ENCODE measurements around the gene GSTA3.

The GSTA3 gene

DNA sequence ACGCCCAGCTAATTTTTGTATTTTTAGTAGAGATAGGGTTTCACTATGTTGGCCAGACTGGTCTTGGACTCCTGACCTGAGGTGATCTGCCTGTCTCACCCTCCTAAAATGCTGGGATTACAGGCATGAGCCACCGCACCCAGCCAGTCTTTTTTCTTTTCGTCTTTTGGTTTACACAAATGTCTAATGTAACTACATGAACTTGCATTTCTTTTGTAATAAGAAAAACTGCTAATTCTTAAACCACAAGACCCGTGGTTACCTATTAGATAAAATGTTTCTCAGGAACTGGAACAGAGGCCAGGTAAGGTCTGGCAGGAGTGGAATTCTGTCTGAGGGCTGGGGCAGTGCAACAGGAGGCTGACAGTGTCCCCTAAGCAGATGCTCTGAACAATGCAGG is 32.7 kb upstream of the GSTA3 start:
- TF ChIP-seq, protein P1, sequence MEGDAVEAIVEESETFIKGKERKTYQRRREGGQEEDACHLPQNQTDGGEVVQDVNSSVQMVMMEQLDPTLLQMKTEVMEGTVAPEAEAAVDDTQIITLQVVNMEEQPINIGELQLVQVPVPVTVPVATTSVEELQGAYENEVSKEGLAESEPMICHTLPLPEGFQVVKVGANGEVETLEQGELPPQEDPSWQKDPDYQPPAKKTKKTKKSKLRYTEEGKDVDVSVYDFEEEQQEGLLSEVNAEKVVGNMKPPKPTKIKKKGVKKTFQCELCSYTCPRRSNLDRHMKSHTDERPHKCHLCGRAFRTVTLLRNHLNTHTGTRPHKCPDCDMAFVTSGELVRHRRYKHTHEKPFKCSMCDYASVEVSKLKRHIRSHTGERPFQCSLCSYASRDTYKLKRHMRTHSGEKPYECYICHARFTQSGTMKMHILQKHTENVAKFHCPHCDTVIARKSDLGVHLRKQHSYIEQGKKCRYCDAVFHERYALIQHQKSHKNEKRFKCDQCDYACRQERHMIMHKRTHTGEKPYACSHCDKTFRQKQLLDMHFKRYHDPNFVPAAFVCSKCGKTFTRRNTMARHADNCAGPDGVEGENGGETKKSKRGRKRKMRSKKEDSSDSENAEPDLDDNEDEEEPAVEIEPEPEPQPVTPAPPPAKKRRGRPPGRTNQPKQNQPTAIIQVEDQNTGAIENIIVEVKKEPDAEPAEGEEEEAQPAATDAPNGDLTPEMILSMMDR (conservative IDR thresholded peaks at IDR 0.05; ENCODE audit: low read depth) = no peak
- CTCF ChIA-PET = interaction anchor here (0.6 to 0.7 kb wide), 2 partner anchors 229 to 1014 kb away, joined by 3 to 5 read pairs; no protein-coding TSS in a partner anchor

DNA sequence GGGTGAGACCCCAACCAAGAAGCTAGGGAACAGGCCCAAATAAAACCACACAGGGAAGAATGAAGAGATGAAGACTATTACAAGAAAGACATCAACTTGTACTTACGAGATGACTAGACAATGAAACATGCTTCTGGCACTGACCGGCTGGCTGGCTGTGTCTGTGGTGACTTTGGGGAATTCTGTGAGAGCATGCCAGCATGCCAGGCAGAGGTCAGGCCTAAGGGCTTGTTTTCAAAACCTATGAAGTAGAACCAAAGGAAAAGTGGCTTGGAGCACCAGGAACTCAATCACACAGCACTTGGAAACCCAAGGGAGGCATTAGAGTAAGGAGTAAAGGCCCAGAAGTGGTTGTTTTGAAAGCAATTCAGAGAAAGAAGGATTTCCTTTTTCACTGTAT is 28.4 kb upstream of the GSTA3 start:
- no peak for DNase-seq (ENCODE audit: low spot score)
- TF ChIP-seq, protein P1 (conservative IDR thresholded peaks at IDR 0.05; ENCODE audit: low read depth) = no peak
- H3K27ac ChIP-seq = no peak overlapping the region
- ChIA-PET POLR2A (ENCODE audit: low non-redundant PET) (no interaction called here), CTCF (no interaction called here)

More for the DNA sequence above, 32.7 kb upstream of the GSTA3 start:
- POLR2A ChIA-PET (ENCODE audit: low non-redundant PET) = no interaction called here
- no peak overlapping the region for H3K27ac ChIP-seq
- DNase-seq (ENCODE audit: low spot score) = no peak

DNA sequence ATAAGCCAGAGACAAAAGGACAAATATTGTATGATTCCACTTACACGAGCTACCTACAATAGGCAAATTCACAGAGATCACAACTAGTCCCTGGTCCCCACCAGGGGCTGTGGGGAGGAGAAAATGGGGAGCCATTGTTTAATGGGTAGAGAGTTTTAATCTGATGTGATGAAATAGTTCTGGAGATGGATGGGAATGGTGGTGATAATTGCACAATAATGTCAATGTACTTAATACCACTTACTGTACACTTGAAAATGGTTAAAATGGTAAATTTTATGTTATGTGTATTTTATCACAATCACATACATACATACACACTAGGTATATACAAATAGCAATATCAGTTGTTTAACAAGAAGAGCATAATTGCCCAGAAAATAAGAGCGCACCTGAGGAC is 24.3 kb upstream of the GSTA3 start:
- POLR2A ChIA-PET (ENCODE audit: low non-redundant PET) = no interaction called here
- CTCF ChIA-PET = no interaction called here
- DNase-seq (ENCODE audit: low spot score) = no peak
- TF ChIP-seq, protein P1 (conservative IDR thresholded peaks at IDR 0.05; ENCODE audit: low read depth) = no peak
- no peak overlapping the region for H3K27ac ChIP-seq

DNA sequence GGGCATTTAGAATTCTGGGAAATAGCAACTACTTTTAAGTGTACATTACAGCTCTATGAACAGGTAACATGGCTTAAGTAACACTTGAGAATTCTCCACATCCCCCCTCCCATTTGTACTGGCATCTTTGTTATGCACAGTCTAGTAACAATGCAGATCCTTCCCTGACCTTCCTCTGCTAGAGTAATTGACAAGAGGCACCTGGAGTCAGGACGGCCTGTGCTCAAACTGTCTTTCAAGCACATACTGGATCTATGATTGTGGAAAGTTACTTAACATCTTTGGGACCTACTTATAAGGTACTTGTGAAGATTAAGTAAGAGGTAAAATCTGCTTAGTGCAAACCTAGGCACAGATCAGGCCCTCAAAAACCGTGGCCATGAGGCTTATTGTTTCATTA is 21.9 kb upstream of the GSTA3 start:
- no peak for DNase-seq (ENCODE audit: low spot score)
- ChIA-PET CTCF (no interaction called here), POLR2A (ENCODE audit: low non-redundant PET) (no interaction called here)
- TF ChIP-seq, protein P1 (conservative IDR thresholded peaks at IDR 0.05; ENCODE audit: low read depth) = no peak
- H3K27ac ChIP-seq = no peak overlapping the region

- DNase-seq (ENCODE audit: low spot score) = peak; percentile 85
- TF ChIP-seq, protein P1 (conservative IDR thresholded peaks at IDR 0.05; ENCODE audit: low read depth) = no peak
- POLR2A ChIA-PET (ENCODE audit: low non-redundant PET) = no interaction called here
- CTCF ChIA-PET = no interaction called here
- peak overlapping the region; percentile 79 for H3K27ac ChIP-seq
Measured at GRCh38 chr6:52929321-52930164, 20.0 kb upstream of the GSTA3 start.

- DNase-seq (ENCODE audit: low spot score) = no peak
- POLR2A ChIA-PET (ENCODE audit: low non-redundant PET) = no interaction called here
- H3K27ac ChIP-seq = no peak overlapping the region
- TF ChIP-seq, protein P1 (conservative IDR thresholded peaks at IDR 0.05; ENCODE audit: low read depth) = no peak
- CTCF ChIA-PET = no interaction called here
Measured at GRCh38 chr6:52927451-52927850, 18.0 kb upstream of the GSTA3 start.
